Fibroblast of skin of right quadriceps (primary cell): Measurements from ENCODE around the gene CCDC32.
"Not testable (repeated sequence)": the region's sequence is repeated elsewhere in the genome, so short reads cannot be mapped to it uniquely, and the experiment has no call there.

ENCODE experiments used
- DNase-seq: peaks from one replicate; pipeline ENCODE4 v3.0.0-alpha.2; 2013

CCDC32 gene, protein sequence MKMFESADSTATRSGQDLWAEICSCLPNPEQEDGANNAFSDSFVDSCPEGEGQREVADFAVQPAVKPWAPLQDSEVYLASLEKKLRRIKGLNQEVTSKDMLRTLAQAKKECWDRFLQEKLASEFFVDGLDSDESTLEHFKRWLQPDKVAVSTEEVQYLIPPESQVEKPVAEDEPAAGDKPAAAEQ

DNA sequence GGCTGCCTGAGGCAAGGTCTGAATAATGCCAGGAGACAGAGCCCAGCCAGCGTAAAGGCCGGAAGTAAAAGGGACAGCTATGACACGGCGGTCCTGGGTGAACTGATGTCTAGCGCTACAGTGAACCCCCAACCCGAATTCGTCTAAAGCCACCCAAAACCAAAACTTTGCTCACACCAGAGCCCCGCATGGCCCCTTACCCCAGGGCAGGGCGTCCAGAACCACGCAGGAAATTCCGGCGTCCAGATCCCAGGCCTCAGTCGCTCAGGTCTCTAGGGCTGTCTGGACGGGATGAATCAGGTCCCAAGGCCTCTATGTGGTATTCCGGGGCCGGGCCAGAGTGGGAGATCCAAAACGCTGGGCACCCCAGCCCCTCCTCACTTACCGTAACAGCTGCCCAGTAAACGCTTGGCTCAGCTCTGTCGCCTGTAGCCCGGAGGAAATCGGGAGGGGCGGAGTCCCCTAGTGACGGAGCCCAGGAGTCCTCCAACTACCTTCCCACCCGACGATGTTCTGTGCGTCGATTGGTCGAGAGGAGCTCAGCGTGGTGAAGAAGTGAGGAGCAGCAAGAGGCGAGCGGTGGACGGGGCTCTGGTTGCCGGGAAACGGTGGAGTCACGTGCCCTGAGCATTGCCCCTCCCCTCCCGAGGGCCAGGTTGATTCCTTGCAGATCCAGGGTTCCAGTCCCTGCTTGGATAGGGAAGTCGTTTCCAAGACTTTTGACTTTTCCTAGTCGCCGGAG lies at the start of gene CCDC32:
Gene CCDC32 (minus strand): TSS at position 452 of the 742 bp plus-strand sequence. CDS start 2,027 bp downstream, outside the sequence.
- peak; percentile 98 for DNase-seq

DNA sequence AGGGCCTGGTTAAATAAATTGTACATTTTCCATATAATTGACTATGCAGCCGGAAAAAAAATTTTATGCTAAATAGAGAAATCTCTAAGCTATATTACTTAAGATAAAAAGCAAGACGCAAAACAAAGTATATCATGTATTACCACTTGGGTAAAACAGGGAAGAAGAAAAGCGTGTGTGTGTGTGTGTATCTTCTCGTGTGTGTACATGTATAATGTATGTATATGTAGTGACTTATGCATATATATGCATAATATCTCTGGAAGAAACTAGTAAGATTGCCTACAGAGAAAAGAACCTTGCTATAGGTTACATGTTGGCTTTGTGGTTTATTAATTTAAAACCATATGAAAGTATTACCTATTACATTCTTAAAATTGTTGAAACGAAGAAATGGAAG lies 48.2 kb upstream of the CCDC32 start:
- no peak for DNase-seq

DNA sequence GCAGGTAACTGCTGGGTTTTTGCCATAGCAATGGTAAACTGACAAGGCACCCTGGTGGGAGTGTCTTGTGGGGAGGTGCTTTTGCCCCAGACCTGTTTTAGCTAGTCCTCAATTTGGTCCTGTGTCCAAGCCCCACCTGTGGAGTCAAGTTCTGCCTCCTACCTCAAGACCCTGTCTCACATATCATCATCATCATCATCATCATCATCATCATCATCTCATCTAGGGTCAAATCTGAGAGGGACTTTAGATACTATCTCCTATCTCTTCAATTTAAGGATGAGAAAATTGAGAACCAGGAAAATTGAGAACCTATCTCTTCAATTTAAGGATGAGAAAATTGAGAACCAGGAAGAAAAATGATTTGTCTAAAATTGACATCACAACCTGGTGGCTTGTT lies 39.1 kb upstream of the CCDC32 start:
- DNase-seq: no peak

DNA sequence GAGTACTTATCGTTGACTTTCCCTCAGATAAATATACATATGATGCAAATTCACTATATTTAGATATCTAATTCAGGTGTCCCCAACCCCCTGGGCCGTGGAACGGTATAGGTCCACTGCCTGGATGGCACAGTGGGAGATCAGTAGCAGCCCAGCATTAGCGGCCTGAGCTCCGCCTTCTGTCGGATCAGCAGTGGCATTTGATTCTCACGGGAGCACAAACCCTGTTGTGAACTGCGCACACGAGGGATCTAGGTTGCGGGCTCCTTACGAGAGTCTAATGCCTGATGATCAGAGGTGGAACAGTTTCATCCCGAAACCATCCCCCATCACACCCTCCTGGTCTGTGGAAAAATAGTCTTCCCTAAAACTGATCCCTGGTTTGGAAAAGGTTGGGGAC lies 36.1 kb upstream of the CCDC32 start:
- DNase-seq: no peak

DNA sequence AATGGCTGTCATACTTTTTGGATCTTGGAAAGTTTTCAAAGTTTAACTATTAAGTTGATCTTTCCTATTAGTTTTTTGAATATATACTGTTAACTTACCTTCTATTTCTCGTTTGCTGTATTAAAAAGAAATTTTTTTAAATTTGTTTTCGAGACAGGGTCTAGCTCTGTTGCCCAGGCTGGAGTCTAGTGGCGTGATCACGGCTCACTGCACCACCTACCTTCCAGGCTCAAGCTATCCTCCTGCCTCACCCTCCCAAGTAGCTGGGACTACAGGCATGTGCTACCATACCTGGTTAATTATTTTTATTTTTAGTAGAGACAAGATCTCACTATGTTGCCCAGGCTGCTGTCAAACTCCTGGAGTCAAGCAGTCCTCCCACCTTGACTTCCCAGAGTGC lies 33.8 kb upstream of the CCDC32 start:
- DNase-seq: no peak

DNA sequence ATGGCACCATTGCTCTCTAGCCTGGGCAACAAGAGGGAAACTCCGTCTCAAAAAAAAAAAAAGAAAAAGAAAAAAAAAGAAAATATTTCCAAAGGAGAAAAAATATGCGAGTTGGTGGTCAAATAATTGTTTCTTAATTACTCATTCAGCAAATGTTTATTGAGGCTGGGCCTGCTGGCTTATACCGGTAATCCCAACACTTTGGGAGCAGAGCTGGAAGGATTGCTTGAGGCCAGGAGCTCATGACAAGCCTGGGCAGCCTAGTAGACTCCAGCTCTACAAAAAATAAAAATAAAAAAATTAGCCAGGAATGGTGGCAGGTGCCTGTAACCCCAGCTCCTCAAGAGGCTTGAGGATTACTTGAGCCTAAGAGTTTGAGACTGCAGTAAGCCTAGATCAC lies 33.3 kb upstream of the CCDC32 start:
- DNase-seq: peak; percentile 32

DNA sequence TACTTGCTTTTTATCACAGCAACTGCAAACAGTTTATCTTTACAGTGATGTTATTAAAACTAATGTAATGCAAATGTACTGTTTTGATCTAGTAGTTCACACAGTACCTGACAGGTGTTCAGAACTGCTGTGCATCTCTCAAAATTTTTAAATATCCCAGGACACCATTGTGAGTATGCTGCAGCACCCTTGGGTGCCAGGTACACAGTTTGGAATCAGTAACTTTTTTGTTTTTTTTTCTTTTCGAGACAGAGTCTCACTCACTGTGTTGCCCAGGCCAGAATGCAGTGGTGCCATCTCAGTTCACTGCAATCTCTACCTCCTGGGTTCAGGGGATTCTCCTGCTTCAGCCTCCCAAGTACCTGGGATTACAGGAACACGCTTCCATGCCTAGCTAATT lies 32.2 kb upstream of the CCDC32 start:
- DNase-seq: no peak

DNA sequence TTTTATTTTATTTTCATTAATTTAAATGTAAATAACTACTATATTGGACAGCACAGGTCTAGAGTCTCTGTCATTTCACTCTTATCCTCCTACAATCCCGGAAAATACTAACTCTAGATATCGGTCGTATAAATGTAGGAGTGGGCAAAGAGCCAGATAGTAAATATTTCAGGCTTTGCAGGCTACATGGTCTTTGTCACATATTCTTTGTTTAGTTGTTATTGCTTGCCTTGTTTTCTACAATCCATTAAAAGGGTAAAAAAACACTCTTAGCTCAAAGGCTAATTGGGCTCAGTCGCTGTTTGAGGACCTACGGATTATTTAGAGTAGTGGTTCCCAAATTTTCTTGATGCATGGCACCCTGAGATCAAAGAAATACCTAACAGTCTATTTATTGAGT lies 30.9 kb upstream of the CCDC32 start:
- DNase-seq: no peak

DNA sequence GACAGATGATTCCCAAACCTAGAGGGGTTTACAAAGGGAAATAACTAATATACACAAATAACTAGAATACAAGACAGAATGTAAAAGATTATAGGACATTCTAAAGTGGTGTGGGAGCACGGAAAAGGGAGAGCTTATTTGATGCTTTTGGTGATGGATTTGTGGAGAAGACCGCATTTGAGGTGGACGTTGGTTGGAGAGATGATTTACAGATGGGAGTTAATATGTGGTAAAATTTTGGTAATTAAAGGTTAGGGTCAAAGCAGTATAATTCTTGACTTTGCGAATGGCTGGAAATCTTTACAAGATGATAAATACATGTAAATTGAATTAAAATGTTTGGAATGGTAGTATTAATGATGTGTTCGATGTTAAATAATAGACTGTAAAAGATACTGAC lies 30.4 kb upstream of the CCDC32 start:
- no peak for DNase-seq

DNA sequence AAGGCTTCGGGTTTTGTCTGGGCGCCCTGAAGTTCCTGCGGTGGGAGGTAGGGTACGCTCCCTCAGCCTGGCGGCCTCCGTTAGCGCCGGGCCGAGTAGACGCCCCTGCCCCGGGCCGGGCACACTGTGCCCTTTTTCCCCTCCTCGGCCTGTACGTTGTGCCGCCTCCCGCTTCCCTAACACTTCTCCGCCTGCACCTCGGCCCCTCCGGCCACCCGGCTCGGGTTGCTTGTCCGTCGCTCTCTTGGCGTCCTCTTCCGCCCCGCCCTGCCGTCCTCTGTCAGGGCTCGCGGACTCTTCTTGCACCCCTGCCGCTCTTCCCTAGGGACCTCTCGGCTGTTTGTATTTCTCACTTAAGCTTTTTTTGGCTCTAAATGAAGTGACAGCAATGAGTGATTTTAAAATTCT lies 29.6 kb upstream of the CCDC32 start:
- DNase-seq: peak; percentile 45

DNA sequence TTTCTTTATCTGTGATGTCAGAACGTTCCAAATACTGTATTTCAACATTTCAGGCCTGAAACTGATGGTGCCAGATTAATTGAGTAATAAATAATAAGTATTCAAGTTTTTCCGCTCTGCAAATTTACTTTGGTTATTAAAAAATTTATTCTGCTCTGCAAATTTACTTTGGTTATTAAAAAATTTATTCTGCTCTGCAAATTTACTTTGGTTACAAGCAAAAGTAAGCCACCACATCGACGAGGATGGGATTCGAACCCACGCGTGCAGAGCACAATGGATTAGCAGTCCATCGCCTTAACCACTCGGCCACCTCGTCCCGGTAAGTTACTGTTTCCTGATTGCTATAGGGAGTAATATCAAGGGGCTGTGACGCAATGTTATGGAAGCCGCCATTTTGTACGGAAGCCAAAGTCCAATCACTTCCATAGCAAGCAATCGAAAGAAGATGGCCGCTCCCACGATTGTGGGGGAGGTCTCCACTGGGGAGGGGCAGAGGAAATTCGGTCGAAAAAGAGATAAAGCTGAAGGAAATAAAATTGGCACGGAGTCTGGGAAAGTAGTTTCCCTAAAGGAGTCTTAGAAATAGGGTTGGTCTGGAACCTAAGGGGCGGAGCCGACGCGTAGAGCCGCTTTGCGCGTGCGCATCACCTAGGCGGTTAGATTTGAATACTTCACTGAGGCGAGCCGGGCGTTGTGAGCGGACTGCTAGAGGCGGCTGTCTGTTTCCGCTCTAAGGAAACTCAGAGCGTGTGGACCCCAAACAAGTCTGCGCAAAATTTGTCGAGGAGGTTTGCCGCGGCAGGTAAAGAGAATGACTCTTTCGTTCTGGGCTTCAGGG lies 29.0 kb upstream of the CCDC32 start, which contains the start of gene KNL1:
Gene KNL1 (plus strand): TSS at position 662 of the 841 bp plus-strand sequence. CDS start 8,683 bp downstream, outside the sequence.
- peak; percentile 95 for DNase-seq

DNA sequence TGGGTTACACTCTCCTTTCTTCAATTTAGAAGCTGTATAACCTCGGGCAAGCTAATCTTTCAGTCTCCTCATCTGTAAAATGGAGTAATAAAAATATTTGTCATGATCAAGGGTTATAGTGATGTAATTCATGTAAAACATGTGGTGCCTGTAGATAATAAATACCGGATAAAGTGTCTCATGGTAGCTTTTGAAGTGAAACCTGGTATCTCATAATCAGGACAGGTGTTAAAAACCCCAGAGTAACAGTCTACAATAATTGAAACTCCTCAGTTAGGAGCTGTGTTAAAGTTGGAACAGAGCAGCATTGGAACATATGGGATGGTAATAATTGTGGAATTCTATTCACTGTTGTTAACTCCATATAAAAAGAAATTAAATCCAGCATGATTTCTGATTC lies 28.3 kb upstream of the CCDC32 start:
- DNase-seq: no peak

DNA sequence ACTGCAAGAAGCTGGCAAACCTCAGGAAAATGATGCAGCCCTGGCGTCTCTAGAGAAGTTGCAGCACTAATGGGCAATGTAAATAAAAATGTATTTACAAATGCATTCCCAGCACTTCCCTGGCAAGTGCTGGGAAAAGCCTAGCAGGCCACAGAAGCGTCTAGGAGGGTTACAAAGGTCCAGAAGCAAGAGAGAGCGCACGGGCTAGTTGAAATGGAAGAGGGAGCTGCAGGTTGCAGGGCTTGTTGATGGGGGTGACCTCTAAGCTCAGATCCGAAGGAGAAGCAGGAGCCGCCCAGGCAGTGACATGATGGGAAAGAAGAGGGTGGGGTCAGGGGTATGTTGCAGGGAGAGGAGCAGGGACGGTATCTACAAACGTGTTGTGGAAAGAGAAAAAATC lies 26.5 kb upstream of the CCDC32 start:
- no peak for DNase-seq

DNA sequence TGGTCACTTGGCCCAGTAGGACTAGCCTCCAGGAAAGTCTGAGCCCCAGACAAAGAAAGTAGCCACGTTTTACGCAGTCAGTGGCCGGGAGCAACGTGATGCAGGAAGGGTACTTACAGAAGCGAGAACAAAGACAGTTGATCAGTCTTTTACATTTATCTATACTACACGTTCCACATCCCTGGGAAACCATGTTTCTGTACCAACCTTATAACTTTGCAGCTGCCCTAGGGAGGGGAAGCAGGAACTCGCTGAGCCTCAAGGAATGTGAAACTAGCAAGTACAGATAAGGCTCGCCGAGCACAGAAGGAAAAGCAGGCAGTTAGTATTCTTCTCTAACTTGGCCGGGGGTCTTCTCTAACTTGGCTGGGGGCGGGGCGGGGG lies 25.8 kb upstream of the CCDC32 start:
- DNase-seq: no peak

DNA sequence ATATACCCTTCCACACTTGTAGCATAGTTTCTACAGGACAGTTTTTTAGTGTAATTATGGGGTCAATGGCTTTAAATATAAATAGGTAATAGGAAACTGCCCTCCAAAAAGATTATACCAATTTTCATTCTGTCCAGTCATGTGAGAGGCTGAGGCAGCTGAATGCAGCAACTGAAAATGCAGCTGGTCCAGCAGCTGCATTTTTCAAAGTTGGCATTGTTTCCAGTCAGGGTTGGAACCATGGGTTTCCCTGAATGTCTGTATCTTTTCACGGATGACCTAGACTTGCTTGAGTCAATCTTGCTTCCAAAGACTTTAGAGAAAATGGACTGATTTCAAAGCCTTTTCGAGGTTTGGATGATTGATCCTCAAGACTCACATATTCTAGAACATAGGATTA lies 19.3 kb upstream of the CCDC32 start:
- DNase-seq: no peak

DNA sequence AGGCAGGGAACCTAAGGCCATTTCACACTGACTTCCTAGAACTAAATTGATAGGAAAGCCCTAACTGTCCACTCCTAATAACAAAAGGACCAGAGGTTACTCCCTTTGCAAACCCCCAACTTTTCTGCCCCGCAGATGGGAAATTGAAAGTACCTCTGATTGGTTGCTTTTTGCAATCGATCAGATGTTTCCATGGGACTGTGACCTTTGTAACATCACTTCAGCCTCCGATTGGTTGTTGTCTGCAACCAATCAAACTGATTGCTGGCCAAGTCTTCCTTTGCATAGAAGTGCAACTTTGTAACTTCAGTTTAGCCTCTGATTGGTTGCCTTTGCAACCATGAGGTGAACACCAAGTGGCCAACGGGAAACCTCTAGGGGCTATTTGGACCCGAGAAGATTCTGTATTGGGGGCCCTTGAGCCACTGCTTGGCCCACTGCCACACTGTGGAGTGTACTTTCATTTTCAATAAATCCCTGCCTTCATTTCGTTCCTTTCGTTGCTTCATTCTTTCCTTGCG lies 17.9 kb upstream of the CCDC32 start:
- no peak for DNase-seq

DNA sequence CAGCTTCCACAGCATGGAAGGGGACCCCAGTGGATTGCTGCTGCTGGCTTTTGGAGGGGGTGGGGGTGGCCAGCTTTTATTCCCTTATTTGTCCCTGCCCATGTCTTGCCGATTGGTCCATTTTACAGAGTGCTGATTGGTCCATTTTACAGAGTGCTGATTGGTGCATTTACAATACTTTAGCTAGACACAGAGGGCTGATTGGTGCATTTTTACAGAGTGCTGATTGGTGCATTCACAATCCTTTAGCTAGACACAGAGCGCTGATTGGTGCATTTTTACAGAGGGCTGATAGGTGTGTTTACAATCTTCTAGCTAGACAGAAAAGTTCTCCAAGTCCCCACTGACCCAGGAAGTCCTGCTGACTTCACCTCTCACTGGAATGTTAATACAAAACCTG lies 17.0 kb upstream of the CCDC32 start:
- not testable (repeated sequence) for DNase-seq

DNA sequence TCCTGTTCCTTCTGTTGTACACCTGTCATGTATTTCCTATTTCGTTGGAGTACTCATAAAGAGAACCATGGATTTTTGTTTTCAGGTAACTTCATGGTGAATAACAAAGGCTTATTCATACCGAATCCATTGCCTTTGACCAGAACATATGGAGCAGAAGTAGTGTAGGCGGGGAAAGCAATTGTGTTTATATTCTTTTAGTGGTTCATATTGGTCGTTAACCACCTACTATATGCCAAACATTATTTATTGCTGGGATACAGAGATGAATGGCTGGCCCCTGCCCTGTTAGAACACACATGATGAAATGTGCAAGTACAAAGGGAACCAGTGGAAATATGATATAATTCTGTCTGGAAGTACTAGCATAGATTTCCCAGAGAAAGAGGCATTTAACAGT lies 14.1 kb upstream of the CCDC32 start:
- DNase-seq: no peak

DNA sequence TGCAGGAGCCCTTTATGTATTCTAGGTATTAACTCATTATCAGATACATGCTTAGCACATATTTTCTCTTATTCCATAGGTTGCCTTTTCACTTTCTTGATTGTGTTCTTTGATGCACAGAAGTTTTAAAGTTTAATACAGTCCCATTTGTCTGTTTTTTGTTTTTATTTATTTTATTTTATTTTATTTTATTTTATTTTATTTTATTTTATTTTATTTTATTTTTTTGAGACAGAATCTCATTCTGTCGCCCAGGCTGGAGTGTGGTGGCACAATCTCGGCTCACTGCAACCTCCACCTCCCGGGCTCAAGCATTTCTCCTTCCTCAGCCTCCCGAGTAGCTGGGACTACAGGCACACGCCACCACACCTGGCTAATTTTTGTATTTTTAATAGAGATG lies 12.1 kb upstream of the CCDC32 start:
- DNase-seq: not testable (repeated sequence)

DNA sequence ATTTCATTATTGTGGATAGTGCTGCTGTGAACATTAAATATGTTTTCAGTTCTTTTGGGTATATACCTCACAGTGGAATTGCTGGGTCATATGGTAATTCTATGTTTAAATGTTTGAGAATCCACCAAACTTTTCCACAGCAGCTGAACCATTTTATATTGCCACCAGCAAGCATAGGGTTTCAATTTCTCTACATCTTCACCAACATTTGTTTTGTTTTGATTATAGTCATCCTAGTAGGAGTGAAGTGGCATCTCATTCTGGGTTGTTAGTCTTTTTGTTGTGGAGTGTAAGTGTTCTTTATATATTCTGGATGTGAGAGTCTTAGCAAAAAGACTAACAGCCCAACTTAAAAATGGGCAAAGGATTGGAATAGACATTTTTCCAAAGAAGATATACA lies 10.3 kb upstream of the CCDC32 start:
- DNase-seq: no peak

DNA sequence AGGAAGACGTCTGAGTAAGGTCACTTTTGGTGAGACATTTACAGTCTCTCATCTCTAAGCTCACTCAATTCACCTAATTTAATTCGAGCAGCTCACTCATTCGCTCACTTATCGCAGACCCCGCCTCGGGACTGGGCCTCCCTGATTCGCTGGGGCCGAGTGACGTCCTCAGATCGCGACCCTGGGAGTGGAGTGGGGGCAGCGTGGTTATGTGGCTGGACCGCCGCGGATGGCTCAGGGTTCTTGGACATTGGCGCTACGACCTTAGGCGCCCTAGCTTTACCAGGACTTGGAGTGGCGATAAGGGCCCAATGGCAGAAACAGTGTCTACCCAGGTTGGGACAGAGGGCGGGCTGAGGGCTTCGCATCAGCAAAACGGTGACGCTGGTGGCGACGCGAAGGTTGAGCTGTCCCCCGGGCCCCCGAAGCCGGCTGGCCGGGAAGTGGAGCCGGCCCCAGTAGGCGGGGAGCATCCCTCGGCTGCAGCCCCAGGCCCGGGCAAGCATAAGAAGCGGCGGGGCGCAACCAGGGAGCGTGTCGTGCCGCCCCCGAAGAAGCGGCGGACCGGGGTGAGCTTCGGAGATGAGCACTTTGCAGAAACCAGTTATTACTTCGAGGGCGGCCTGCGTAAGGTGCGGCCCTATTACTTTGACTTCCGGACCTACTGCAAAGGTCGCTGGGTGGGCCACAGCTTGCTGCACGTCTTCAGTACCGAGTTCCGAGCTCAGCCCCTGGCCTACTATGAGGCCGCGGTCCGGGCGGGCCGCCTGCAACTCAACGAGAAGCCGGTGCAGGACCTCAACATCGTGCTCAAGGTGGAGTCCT lies 4.5 kb upstream of the CCDC32 start, which contains the start of gene RPUSD2:
Gene RPUSD2 (plus strand): TSS at position 171 of the 825 bp plus-strand sequence. CDS start 39 bp downstream, at position 210.
- peak; percentile 91 for DNase-seq

DNA sequence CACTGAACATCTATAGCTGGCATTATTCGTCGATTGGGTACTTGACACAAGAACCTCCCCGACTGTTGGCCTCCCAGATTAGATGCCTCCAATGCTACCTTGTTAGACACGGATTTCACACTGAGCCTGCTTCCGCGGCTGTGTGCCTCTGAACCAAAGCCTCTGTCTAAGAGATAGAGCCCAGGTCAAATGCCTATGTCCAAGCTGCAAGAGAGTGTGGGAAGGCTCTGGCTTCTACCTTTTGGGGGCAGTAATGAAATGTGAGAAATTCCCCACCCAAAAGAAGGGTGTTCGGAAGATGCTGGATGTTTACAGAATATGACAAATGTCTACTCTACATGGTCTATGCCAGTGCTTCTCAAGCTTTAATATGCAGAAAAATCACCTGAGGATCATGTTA lies 2.3 kb upstream of the CCDC32 start:
- DNase-seq: no peak
